DOHH2 (cell line): ENCODE results near the gene TRIM34.

Source experiments
- EZH2phosphoT487 ChIP-seq: fragments of 200-600 bp; sonication (generic); IDR thresholded peaks from 2 replicates; pipeline ENCODE4 v1.6.1; 2017; ENCODE audit warnings: borderline replicate concordance, mild to moderate bottlenecking, antibody characterized with exemption, low read length, moderate library complexity, mixed read lengths
- TF ChIP-seq, protein P1 (sequence below): fragments of 200-600 bp; sonication (generic); IDR thresholded peaks from one replicate; pipeline ENCODE4 v1.5.1; 2014; ENCODE audit warnings: antibody characterized with exemption, mild to moderate bottlenecking, low read depth, low read length; ENCODE audit not compliant: poor library complexity, severe bottlenecking

DNA sequence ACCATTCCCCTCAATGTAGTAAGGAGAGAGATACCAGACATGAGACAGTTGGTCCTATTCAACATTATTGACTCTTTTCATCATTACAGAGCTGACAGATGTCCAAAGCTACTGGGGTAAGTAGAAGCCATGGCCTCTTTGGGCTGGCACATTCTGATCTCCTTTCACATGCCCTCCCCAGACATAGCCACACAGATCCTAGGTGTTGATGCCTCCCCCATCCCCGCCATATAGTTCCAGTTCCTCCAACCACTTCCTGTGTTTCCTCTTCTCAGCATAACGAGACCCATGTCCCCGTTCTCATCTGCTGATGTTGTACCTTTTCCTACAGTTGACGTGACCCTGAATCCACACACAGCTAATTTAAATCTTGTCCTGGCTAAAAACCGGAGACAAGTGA is 14.4 kb upstream of the TRIM34 start:
- TF ChIP-seq, protein P1, sequence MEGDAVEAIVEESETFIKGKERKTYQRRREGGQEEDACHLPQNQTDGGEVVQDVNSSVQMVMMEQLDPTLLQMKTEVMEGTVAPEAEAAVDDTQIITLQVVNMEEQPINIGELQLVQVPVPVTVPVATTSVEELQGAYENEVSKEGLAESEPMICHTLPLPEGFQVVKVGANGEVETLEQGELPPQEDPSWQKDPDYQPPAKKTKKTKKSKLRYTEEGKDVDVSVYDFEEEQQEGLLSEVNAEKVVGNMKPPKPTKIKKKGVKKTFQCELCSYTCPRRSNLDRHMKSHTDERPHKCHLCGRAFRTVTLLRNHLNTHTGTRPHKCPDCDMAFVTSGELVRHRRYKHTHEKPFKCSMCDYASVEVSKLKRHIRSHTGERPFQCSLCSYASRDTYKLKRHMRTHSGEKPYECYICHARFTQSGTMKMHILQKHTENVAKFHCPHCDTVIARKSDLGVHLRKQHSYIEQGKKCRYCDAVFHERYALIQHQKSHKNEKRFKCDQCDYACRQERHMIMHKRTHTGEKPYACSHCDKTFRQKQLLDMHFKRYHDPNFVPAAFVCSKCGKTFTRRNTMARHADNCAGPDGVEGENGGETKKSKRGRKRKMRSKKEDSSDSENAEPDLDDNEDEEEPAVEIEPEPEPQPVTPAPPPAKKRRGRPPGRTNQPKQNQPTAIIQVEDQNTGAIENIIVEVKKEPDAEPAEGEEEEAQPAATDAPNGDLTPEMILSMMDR: no peak
- TF ChIP-seq EZH2phosphoT487: no peak
